Stimulated activated CD4-positive, alpha-beta T cell treated with anti-CD3 and anti-CD28 coated beads, TNF-alpha, amount 100 ng/mL, for 4 hours (primary cell): ENCODE data around the gene B4GALNT4.
"Not testable (repeated sequence)": the region's sequence is repeated elsewhere in the genome, so short reads cannot be mapped to it uniquely, and the experiment has no call there.

Source experiments
- DNase-seq, 3 experiments: peaks; one replicate each; pipeline ENCODE4 v3.0.0-alpha.2; 2020; ENCODE audit warnings: low read depth in 3 of 3

The B4GALNT4 gene

GRCh38 chr11:369336-370018, at the start of gene B4GALNT4:
Gene B4GALNT4 (plus strand): TSS chr11:369499. CDS start chr11:369804, 305 bp downstream.
- no peak for DNase-seq

GRCh38 chr11:319888-320273, 49.4 kb upstream of the B4GALNT4 start:
- not testable (repeated sequence) for DNase-seq

- no peak for DNase-seq
Observed at GRCh38 chr11:324156-324555, 45.1 kb upstream of the B4GALNT4 start.

- DNase-seq = not testable (repeated sequence)
Observed at GRCh38 chr11:324593-325517, 44.4 kb upstream of the B4GALNT4 start.

- no peak for DNase-seq
Observed at GRCh38 chr11:325796-326591, 43.3 kb upstream of the B4GALNT4 start.

GRCh38 chr11:326592-326841, 42.8 kb upstream of the B4GALNT4 start:
- DNase-seq = no peak

GRCh38 chr11:326842-327580, 42.3 kb upstream of the B4GALNT4 start:
- DNase-seq = peak in 1 of 3 experiments; percentile 33

GRCh38 chr11:327581-327923, 41.7 kb upstream of the B4GALNT4 start:
- DNase-seq = no peak

GRCh38 chr11:328012-328411, 41.3 kb upstream of the B4GALNT4 start:
- no peak for DNase-seq

- not testable (repeated sequence) for DNase-seq
Observed at GRCh38 chr11:328516-329100, 40.7 kb upstream of the B4GALNT4 start.

GRCh38 chr11:329886-330253, 39.4 kb upstream of the B4GALNT4 start:
- no peak for DNase-seq

- DNase-seq = no peak
Observed at GRCh38 chr11:330307-330693, 39.0 kb upstream of the B4GALNT4 start.

GRCh38 chr11:330694-331357, 38.5 kb upstream of the B4GALNT4 start:
- no peak for DNase-seq

GRCh38 chr11:331358-332060, 37.8 kb upstream of the B4GALNT4 start:
- no peak for DNase-seq

- DNase-seq = no peak
Observed at GRCh38 chr11:332651-333480, 36.4 kb upstream of the B4GALNT4 start.

GRCh38 chr11:333616-334263, 35.6 kb upstream of the B4GALNT4 start:
- not testable (repeated sequence) for DNase-seq

- DNase-seq = no peak
Observed at GRCh38 chr11:334264-334994, 34.9 kb upstream of the B4GALNT4 start.
